Measurements from ENCODE around the gene CYP8B1. TPM values are rescaled to one million over a fixed set of nuclear protein-coding genes. Genes with fewer than 3 reads are reported as not detected.

CYP8B1 gene
- total RNA-seq (2014; rRNA removed; shearing (Covaris generic)), result not detected in 2 replicates

- DNase-seq (ENCODE audit: low spot score), result no peak
Measured at GRCh38 chr3:42875325-42876151, at the start of gene CYP8B1. TSS of gene CYP8B1 (minus strand) at chr3:42875879. CDS start at chr3:42875816, 63 bp downstream.

GRCh38 chr3:42923606-42924005, 47.9 kb upstream of the CYP8B1 start:
- no peak for DNase-seq (ENCODE audit: low spot score)

DNA sequence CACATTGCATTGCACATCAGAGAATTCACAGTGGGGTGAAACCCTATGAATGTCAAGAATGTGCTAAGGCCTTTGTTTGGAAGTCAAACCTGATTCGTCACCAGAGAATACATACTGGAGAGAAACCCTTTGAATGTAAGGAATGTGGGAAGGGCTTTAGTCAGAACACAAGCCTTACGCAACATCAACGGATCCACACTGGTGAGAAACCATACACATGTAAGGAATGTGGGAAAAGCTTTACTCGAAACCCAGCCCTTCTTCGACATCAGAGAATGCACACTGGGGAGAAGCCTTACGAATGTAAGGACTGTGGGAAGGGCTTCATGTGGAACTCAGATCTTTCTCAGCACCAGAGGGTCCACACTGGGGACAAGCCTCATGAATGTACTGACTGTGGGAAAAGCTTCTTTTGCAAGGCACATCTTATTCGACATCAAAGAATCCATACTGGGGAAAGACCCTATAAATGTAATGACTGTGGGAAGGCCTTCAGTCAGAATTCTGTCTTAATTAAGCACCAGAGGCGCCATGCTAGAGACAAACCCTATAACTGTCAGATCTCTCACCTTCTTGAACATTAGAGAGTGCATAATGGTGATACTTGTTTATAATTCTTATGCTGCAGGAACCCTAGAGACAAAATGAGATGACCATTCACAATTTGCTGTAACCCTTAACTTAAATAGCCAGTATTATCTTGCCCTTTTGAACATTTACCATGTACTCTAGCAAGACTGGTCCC, 39.3 kb upstream of the CYP8B1 start:
- no peak for DNase-seq (ENCODE audit: low spot score)

DNA sequence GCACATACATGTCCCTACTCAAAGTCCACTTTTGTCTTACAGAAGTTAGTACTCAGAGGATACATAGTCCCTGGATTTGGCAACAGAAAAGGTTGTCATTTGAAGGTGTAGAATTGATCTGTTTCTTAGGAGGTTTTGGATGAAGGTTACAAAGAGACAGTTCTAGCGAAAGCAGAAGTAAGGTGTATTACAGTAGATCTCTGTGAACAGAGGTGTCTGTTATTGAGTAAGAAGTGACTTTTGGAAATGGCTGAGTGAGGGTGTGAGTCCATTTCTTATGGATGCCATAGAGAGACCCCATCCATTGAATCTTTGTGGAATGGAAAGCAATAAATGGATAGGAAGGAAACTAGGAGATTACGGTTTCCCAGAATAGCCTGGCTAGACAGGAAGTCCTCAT, 35.9 kb upstream of the CYP8B1 start:
- DNase-seq (ENCODE audit: low spot score), result no peak

DNA sequence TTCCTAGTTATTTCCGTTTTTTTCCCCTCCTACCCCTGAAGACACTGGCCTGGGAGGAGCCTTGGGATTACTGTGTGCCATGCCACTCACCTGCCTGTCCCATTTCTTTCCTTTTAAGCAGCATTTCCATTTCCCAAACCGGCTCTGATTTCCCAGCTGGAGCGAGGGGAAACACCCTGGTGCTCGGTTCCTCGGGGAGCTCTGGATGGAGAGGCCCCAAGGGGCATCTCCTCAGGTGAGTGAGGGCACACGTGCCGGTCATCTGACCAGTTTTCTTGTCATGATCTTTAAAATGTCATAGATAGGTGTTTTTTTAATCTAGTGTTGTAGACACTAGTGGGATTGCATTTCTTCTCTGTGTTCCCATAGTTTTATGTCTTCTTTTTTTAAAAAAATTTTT, 33.0 kb upstream of the CYP8B1 start:
- no peak for DNase-seq (ENCODE audit: low spot score)

GRCh38 chr3:42906848-42907183, 31.1 kb upstream of the CYP8B1 start:
- DNase-seq (ENCODE audit: low spot score), result no peak

DNA sequence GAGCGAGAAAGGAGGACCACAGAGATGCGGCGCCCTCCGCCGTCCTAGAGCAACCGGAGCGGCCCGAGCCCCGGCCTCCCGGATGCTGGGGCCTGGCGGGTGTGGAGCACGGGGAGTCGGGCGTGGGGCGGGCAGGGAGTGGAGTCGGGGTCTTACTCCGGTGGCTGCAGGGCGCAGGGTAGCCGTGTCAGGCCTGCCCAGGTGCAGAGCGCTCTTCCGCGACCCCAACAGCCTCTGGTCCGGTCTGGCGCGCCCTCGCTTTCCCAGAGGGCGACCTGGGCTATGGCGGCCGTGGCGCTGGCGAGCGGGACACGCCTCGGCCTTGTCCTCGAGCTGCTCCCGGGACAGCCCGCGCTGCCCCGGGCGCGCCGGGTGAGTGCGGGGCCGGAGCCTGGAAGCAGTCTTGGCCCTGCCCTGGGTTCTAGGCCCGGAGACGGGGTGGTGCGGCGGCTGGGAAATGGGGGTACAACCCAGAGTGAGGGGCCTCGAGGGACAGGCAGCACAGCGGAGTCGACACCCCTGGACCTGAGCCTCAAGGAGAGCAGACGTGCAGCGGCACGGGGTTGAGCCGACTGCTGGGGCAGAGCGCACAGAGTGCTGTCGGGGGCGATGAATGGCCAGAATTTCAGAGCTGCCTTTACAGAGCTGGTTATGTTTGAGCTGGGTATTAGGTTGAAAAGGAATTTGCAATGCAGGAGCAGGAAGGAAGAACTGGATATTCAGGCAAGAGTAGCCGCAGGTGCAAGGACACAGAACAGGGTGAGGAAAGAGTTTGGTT, 30.6 kb upstream of the CYP8B1 start, which contains the start of gene ZNF662:
ZNF662 (plus strand) TSS at position 73 of the 778 bp plus-strand sequence. CDS start 1,973 bp downstream, outside the sequence.
- DNase-seq (ENCODE audit: low spot score), result no peak

GRCh38 chr3:42905740-42906069, 30.0 kb upstream of the CYP8B1 start:
- no peak for DNase-seq (ENCODE audit: low spot score)

GRCh38 chr3:42904076-42904475, 28.4 kb upstream of the CYP8B1 start:
- no peak for DNase-seq (ENCODE audit: low spot score)

DNA sequence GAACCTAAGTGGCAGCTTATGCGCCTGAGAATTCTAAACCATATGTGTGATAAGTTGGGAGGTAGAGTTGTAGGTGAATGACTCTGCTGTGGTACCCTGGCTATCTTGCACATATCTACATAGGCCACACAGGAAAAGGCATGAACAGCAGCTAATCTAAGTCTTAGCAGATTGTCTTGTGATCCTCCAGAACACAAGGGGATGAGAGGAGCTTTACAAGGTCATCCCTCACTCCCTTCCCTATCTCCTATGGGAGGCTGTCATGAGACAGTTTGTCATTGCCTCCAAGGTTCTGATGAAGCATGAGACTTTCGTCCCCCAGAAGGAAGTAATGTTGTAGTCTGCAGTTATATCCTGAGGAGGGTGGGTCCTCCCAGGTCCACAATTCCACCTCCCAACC, 26.6 kb upstream of the CYP8B1 start:
- no peak for DNase-seq (ENCODE audit: low spot score)

GRCh38 chr3:42901073-42901415, 25.4 kb upstream of the CYP8B1 start:
- peak; percentile 41 for DNase-seq (ENCODE audit: low spot score)

- peak; percentile 18 for DNase-seq (ENCODE audit: low spot score)
Measured at GRCh38 chr3:42900226-42901072, 24.8 kb upstream of the CYP8B1 start.

DNA sequence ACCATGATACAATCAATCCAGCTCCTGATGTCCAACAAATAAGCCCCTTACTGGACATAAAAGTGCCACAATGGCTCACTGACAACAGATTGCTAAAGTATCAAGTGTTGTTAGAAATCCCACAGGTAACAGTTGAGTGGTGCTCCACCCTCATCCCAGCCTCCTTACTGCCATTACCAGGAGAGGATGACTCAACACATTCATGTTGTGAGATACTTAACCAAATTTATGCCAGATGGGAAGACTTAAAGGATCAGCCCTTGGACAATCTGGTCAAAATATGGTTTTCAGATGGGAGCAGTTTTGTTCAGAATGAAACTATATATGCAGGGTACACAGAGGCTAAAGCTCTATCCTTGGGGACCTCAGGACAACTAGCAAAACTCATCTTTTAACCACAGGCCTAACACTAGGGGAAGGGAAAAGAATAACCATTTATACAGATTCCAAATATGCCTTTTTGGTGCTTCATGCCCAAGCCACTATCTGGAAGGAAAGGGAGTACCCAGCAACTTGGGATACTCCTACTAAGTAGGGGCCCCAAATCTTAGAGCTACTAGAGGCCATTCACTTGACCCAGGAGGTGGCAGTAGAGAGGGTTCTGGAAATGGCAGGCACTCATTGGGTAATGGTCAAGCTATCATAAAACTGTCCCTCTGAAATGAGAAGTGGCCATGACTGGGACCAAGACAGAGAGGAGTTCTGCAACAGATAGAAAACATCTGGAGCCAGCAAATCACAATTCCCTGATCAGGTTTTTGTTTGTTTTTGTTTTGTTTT, 23.4 kb upstream of the CYP8B1 start:
- no peak for DNase-seq (ENCODE audit: low spot score)

GRCh38 chr3:42895580-42895868, 19.8 kb upstream of the CYP8B1 start:
- no peak for DNase-seq (ENCODE audit: low spot score)

DNA sequence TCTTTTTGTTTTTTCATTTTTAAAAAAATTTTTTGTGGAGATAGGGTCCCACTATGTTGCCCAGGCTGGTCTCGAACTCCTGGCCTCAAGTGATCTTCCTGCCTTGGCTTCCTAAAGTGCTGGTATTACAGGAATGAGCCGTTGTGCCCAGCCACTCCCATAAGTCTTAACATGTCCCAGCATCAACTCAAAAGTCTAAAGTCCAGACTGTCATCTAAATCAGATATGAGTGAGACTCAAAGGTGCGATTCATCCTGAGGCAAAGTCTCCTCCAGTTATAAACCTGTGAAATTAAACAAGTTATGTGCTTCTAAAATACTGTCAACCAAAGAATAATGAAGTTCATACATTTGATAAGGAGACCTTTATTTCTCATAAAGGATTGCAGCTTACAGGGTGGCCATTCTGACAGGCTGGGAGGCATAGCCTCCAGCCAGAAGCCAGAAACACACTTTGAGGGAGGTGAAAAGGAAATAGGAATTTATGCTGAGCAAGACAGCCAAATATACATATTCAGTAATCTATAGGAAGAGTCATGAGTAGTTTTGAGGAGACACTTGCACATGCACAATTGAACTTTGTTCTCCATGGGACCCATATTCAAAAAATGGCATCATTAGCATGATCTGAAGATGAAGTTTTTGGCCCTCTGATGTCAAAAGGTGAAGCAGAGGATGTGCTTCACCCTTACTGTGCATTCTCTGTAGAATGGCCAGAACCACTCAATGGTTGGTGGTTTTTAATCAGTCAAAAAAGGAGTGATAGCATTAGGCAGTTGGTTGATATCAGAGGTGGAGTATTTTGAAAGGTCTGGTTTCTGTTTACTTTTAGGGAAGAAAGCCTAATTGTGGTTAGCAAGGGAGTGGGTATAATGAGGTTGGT, 19.3 kb upstream of the CYP8B1 start:
- peak; percentile 71 for DNase-seq (ENCODE audit: low spot score)

GRCh38 chr3:42892807-42893206, 17.1 kb upstream of the CYP8B1 start:
- DNase-seq (ENCODE audit: low spot score), result no peak

DNA sequence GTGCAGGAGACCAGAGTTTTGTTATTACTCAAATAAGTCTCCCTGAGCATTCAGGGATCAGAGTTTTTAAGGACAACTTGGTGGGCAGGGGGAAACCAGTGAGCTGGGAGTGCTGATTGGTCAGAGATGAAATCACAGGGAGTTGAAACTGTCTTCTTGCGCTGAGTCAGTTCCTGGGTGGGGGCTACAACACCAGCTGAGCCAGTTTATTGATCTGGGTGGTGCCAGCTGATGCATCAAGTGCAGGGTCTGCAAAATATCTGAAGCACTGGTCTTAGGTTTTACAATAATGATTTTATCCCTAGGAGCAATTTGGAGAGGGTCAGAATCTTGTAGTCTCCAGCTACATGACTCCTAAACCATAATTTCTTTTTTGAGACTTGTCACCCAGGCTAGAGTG, 16.5 kb upstream of the CYP8B1 start:
- DNase-seq (ENCODE audit: low spot score), result no peak

GRCh38 chr3:42891042-42891441, 15.4 kb upstream of the CYP8B1 start:
- no peak for DNase-seq (ENCODE audit: low spot score)

DNA sequence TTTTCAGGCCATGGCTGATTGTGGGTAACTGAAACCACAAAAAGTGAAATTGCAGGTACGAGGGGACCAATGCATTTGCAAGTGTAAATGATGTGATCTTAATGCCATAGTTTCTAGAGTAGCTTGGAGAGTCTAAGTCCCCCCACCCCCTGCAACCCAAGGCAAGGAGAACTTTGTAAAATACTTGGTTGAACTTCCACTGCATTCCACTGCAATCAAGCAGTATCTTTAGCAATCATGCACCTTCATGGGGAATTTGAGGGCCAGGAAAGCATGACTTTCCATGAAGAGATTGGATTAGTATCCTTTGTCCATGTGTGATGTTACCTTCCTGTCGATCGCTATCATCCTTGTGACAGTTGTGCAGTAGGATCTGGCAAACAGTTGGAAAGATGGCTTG, 11.4 kb upstream of the CYP8B1 start:
- no peak for DNase-seq (ENCODE audit: low spot score)

GRCh38 chr3:42886294-42886822, 10.7 kb upstream of the CYP8B1 start:
- no peak for DNase-seq (ENCODE audit: low spot score)
